GM21717 (cell line): ENCODE measurements around the gene KIF21A.
"Not testable (repeated sequence)": the region's sequence is repeated elsewhere in the genome, so short reads cannot be mapped to it uniquely, and the experiment has no call there.

Experiments
- ATAC-seq: cut with Tn5 transposase; IDR thresholded peaks from one replicate; pipeline ENCODE4 v1.9.1; 2021; ENCODE audit warnings: mild to moderate bottlenecking, moderate library complexity; ENCODE audit not compliant: unreplicated experiment

Gene KIF21A

GRCh38 chr12:39348523-39348922, 94.4 kb downstream of the KIF21A start:
- no peak for ATAC-seq

DNA sequence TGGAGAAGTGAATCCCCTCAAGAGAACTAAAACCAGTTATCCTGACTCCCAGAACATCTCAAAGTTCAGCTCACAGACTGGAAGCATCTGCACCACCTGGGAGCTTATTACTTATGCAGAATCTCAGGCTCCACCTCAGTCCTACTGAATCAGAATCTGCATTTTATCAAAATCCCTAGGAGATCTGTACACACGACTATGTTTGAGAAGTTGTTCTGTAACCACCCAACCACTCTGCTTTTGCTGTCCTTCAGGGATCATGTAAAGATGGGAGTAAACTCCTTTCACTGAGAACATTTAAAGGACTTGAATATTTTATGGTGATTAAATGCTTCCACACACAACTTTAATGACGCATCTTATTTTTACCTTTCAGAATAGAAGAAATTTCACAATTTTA, 98.0 kb downstream of the KIF21A start:
- no peak for ATAC-seq

DNA sequence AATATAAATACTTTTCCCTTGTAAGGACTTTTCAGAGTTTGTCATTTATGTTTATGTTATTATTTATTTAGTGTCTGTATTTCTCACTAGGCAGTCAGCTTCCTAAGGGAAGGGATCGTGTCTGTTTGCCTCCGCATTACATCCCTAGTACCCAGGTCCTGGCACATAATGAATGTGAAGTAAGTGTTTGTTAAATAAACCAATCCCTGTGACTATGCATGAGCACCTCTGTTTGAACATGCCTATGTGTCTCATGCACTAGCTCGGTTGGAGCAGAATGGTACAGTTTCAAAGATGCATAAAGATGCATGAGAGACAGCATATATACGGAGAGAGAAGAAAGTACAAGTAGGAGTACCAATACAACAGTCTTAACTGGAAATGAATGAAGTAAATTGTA, 99.3 kb downstream of the KIF21A start:
- no peak for ATAC-seq

DNA sequence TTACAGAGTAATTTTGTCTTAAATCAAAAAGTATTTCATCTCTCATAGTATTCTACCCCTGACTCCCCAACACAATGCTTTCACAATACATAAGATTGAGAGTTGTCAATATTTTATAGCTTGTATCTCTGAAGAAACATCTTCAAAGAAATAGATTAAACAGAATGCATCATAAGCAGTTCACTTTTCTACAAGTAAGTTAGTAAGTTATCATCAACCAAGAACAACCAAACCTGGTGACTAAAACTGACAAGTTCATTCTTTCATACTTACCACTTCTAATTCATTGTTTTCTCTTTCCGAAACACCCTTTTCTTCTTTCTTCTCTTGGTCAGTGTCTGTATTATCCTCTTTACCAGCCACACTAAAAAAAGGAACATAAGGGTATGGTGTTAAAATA, 101.2 kb downstream of the KIF21A start:
- ATAC-seq, result no peak

- ATAC-seq, result peak; percentile 79
Measured at GRCh38 chr12:39341179-39341578, 101.7 kb downstream of the KIF21A start.

GRCh38 chr12:39332661-39333175, 110.2 kb downstream of the KIF21A start:
- no peak for ATAC-seq

GRCh38 chr12:39331539-39332261, 111.2 kb downstream of the KIF21A start:
- no peak for ATAC-seq

DNA sequence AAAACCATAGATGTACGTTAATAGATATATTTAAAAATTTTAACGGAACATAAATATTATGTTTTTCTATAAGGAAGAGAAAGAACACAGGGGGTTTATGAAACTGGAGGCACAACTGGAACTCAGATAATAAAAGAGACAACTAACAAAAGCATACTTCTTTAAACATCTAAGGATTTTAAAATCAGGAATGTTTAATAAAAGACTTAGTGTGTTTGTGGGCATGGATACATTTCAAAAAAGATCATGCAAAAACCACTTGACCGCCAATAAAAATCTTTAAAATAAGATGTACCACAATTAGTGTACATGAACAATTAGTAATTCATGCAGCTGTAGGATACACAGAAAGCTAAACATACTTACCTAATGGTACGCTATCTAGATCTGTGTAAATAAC, 113.0 kb downstream of the KIF21A start:
- no peak for ATAC-seq

DNA sequence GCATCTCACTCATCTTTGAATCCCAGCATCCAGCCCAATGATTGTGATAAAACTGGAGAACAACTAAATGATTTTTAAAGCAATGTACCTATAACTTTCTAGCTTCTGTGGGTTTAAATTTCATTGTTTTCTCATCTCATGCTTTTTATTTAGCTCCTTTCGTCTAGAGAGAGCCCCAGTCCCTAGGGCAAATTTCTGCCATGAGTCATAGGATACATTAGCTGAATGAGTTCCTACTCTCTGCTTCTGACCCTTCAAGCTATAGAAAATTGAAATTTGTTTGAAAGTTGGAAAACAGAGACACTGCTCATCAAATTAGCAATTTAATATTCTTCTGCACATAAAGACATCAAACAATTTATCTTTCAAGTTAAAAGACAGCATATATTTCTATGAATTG, 113.9 kb downstream of the KIF21A start:
- ATAC-seq, result no peak

DNA sequence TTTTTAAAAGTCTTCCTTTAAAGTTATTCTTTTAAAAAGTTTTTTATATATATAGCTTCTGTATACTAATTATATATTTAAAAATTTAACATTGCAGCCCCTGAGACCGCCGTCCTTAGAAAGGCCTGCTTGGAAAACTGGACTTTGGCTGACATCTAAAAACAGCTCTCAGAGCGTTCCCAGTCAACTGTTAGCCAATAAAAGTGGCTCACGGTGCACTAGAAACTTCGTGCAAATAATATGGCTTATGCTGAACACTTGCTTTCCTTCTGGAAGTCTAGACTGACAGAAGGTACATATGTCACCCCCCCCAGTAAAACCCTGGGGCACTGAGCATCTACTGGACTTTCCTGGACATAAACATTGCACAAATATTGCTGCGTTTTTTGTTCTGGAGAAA, 115.0 kb downstream of the KIF21A start:
- no peak for ATAC-seq

- no peak for ATAC-seq
Measured at GRCh38 chr12:39327510-39327909, 115.4 kb downstream of the KIF21A start.

DNA sequence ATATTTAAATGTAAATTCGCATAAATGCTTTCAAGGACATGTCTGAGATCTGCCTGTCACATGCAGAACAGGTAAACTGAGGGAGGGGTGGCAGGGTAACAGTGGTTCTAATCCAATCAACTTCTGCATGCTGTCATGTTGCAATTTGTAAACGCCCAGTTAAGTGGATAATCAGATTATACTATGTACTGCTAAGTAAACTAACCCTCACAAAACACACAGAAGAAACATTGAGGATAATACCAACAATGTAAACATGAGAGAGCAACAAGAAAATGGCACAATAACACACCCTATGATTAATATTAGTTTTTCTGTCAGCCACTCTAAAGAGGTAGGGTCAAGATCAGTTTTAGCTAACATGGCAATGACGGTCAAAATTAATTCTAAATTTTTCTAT, 123.7 kb downstream of the KIF21A start:
- no peak for ATAC-seq

- ATAC-seq, result no peak
Measured at GRCh38 chr12:39314547-39314946, 128.4 kb downstream of the KIF21A start.

DNA sequence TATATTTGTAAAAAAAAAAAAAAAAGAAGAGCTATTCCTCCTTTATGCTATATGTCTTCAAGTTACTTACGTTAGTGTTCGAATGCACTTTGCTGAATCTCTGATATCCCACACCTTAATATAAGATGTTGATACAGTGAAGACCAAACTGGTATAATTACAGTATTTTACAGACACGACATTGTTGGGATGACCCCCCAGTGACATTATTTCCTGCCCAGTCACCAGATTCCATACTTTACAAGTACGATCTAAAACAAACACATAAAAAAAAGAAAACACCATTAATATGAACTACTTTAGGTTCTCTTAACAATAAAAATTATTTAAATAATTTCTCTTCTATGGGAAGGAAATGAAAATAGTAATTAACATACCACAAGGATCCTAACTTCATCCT, 133.4 kb downstream of the KIF21A start:
- ATAC-seq, result no peak

DNA sequence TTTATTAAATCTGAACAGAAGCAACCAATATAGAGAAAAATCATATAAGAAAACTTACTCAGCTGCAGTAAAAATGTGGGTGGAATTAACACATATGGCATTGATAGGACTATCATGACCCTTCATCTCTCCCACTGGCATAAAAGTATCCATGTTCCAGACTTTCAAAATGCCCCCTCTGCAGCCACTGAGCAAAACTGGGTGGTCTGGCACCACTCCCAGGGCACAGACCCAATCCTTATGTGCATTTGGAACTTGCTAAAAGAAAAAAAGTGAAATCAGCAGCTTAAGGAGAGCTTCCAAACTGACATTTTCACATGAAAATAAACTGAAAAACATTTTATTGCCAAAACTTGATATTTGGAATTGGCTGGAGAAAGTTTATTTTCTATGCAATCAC, 141.5 kb downstream of the KIF21A start:
- no peak for ATAC-seq

GRCh38 chr12:39300799-39301198, 142.1 kb downstream of the KIF21A start:
- ATAC-seq, result no peak

- ATAC-seq, result no peak
Measured at GRCh38 chr12:39297891-39298290, 145.0 kb downstream of the KIF21A start.

- ATAC-seq, result no peak
Measured at GRCh38 chr12:39296496-39296895, 146.4 kb downstream of the KIF21A start.

GRCh38 chr12:39295593-39295992, 147.3 kb downstream of the KIF21A start:
- not testable (repeated sequence) for ATAC-seq

- ATAC-seq, result no peak
Measured at GRCh38 chr12:39294715-39295114, 148.2 kb downstream of the KIF21A start.

DNA sequence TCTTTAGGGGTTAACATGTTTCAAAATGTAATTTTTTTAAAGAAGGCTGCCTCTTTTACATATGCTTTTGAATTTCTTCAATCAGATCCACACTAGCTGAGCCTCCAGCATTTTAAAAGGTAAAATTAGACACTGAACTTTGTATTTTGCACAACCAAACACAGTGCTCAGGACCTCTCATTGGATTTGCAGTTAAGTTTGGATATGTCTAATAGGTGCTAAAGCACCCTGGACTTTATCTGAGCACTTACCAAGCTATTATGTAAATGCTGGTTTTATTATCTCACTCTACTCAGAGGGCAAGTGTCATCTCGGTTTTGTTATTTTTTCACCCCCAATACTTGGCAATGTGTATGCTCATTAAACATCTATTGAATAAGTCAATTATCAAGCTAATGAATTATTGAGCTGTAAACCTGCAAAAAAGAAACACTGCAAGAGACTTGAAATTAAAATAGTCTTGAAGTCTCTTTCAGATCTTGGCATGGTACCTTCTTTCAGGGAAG, 150.7 kb downstream of the KIF21A start:
- no peak for ATAC-seq

- ATAC-seq, result no peak
Measured at GRCh38 chr12:39287817-39288216, 155.1 kb downstream of the KIF21A start.

DNA sequence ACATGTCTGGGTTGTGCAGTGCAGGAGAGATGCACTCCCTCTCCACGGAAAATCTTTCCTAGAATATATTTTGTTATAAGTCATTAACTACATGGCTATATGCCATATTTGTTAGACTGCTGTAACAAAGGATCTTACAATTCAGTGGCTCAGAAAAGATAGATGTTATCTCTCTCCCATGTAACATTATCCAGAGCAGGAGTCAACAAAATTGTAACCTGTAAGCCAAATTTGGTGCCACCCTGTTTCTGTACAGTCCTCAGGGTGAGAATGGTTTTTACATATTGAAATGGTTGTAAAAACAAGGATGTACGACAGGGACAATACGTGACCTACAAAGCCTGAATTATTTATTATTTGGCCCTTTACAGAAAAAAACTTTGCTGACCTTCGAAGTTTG, 155.5 kb downstream of the KIF21A start:
- ATAC-seq, result no peak
